HCEC 1CT (cell line): ENCODE measurements around the gene KLC3.
"Not testable (repeated sequence)": the region's sequence is repeated elsewhere in the genome, so short reads cannot be mapped to it uniquely, and the experiment has no call there.

Source experiments
- DNase-seq: peaks from one replicate; pipeline ENCODE4 v3.0.0-alpha.2; 2017

KLC3 gene

GRCh38 chr19:45320997-45321775 lies 19.4 kb upstream of the KLC3 start:
- no peak for DNase-seq

DNA sequence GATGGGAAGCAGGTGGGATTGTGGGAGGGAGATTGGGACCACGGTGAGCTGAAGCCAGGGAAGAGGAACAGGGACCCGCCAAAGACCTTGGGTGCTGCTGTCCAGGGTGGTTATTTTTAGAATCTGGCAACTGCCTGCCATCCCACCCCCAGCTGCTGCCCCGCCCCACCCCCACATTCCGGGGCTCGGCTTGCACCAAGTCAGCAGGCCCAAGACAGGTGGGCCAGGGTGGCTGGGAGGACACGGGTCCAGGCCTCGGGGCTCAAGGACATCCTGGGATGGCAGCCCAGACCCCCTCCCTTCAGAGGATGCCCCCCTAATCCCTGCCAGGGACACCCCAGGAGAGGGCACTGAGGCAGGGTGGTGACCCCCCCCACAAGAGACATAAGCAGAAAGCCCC lies 18.7 kb upstream of the KLC3 start:
- no peak for DNase-seq

DNA sequence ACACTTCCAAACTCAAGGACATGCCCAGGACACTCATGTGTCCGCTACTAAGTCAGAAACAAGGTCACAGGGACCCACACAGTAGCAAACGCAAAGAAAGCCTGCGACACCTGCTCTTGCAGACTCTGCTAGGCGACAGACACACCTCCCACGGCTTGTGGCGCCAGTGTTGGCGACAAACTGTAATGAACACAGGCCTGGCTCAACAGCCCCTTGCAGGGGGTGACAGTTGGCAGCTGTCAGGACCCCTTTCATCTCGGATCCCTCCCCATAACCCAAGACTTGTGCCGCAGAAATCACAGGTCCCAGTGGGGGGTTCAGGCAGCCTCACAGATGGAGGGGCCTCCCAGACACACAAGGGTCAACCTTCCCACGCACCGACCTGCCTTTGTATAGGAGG lies 18.2 kb upstream of the KLC3 start:
- no peak for DNase-seq

GRCh38 chr19:45322744-45323281 lies 17.7 kb upstream of the KLC3 start, which contains the start of gene CKM:
Gene CKM, minus strand, starts transcription at chr19:45322875. Its CDS starts 3,162 bp downstream, at chr19:45319713.
- no peak for DNase-seq

GRCh38 chr19:45323671-45324081 lies 16.9 kb upstream of the KLC3 start:
- no peak for DNase-seq

- no peak for DNase-seq
Observed at GRCh38 chr19:45324349-45324907, 16.1 kb upstream of the KLC3 start.

GRCh38 chr19:45327404-45328143 lies 13.0 kb upstream of the KLC3 start:
- DNase-seq, result no peak

DNA sequence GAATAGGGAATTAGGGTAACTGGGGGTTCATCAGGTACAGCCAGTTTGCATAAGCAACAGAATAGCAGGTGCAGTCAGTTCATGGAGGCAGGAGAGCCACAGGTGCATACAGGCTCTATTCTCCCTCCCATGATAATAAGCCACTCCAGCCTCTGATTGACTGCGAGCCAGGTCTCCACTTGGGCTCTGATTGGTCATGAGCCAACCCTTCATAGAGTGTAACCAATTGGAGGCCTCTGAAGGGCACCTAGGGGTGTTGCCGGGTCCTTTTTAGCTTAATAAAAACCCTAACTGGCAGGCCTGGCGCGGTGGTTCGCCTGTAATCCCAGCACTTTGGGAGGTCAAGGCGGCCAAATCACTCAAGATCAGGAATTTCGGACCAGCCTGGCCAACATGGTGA lies 9.1 kb upstream of the KLC3 start:
- no peak for DNase-seq

DNA sequence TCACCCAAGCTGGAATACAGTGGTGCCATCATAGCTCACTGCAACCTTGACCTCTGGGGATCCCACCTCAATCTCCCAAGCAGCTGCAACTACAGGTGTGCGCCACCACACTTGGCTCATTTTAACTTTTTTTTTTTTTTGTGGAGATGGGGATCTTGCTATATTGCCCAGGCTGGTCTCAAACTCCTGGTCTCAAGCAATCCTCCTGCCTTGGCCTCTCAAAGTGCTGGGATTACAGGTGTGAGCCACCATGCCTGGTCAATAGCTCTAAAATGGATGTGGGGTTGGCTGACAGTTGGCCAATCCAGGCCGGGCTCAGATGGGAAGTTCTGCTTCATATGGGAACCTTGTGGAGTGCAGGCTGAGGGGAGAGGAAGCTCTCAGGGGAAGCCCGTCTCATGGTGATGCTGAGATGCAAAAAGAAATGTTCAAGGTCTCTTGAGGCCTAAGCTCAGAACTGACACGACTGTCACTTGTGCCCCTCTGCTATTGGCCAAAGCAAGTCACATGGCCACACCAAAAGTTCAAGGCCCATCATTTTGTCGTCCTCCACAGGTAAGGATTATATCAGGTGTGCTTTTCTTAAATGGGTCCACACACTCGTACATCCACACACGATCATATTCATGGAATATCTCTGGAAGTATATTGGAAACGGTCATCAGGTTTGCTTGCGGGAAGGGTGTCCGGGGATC lies 6.8 kb upstream of the KLC3 start:
- no peak for DNase-seq

- not testable (repeated sequence) for DNase-seq
Observed at GRCh38 chr19:45334881-45335280, 5.7 kb upstream of the KLC3 start.

GRCh38 chr19:45336696-45337251 lies 3.8 kb upstream of the KLC3 start:
- no peak for DNase-seq

GRCh38 chr19:45339629-45340028 lies 921 bp upstream of the KLC3 start:
- DNase-seq, result no peak

GRCh38 chr19:45340899-45341453 lies 426 bp downstream of the KLC3 start:
- no peak for DNase-seq

DNA sequence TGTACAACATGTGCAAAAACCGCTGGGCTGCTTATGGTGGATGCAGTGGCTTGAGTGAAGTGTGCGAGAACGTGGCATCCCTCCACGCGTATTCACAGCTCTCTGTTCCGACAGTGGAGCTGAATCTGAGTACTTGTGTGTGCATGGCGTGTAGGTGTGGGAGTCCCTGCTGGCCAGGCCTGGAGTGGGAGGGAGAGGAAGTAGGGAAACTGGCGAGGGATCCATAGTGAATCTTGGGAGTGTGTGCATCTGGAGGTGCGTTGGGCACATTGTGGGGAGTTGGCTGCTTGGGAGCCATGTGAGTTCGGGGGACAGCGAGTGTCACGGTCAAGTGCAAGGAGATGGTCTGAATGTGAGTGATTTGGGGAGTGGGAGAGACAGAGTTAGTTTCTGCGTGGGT lies 2.4 kb downstream of the KLC3 start:
- no peak for DNase-seq

DNA sequence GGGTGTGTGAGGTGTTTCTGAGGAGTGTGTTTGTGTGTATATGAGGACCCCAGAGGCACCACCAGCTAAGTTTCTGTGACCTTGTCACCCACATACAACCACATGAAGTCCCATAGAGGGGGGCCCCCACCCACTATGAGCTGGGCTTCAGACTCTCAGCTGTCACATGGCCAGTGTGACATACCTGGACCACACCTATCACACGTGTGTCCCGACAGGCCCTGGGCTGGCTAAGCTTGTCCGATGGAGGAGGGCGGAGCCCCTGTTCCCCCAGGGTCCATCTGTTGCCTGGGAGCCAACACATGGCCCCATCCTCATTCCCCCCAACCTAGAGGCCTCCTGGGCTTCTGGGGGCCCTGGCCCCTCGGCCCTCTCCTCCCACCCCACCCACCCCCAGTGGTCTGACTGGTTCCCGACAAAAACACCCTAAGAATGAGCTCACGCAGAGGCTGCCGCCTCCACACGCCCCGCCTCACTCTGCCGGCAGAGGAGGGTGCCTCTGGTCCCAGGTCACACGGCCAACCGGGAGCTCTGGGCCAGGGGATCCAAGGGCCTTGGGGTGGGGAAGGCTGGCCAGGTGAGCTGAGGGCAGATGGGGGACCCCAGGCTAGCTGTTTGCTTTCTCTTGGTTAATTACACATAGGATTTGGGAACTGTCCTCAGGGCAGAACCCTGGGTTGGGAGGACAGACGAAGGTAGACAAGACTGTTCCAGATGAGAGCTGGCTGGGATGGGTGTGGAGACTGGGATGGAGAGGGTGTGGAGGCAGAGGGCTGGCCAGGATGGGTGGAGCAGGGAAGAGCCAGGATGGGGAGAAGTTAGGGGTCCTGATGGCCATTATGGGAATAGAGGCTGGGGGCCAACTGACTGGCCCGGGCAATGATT lies 4.3 kb downstream of the KLC3 start:
- DNase-seq, result no peak

- DNase-seq, result no peak
Observed at GRCh38 chr19:45345506-45345860, 4.9 kb downstream of the KLC3 start.

DNA sequence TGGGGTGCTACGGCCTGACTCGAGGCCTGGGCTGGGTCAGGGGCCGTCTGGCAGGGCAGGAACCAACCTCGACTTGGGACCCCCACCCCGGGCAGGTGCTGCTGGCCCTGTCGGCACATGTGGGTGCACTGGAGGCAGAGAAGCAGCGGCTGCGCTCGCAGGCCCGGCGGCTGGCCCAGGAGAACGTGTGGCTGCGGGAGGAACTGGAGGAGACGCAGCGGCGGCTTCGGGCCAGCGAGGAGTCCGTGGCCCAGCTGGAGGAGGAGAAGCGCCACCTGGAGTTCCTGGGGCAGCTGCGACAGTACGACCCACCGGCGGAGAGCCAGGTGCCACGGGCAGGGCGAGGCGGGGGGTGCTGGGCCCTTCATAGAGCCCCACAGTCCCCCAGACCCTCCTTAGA lies 5.9 kb downstream of the KLC3 start:
- DNase-seq, result no peak

DNA sequence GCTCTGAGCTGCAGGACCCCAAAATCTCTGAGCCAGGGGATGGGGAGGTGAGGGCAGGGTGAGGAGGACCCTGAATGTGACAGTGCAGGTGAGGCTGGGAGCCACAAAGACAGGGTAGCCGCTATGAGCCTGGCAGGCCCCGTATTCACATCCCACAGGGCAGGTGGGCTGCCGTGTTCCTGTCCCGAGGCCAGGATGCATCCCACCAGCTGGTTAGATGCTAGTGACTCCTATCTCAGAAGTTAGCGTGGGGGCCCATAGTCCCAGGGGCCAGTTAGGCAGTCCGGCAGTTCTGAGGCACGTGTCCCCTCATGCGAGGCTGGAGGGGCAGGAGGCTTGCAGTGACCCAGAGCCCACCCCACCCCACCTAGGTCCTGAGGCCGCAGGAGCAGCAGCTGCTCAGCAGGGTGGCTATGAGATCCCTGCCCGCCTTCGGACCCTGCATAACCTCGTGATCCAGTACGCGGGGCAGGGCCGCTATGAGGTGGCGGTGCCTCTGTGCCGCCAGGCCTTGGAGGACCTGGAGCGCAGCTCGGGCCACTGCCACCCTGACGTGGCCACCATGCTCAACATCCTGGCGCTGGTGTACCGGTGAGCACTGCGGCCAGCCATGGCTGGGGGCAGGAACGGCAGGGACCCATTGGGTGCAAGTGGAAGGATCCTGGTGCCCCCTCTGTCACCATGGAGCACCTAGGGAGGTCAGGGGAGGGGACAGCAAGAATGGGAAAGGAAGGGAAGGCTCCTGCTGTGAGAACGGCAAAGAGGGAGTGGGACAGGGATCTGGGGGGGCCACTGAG lies 7.2 kb downstream of the KLC3 start:
- DNase-seq, result no peak

- no peak for DNase-seq
Observed at GRCh38 chr19:45348367-45349125, 8.0 kb downstream of the KLC3 start.

DNA sequence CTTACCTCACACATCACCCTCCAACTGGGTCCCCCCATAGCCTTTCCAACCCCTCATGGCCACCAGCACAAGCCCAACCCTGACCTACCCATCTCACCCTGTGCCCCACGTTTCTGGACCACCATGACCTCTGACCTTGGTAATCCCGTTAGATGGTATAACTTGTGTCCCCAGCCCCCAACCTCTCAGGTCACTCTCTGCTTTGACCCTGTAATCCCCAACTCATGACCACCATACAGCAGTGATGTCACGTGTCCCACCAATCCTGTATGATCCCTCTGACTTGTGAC lies 8.5 kb downstream of the KLC3 start:
- no peak for DNase-seq
